ENCODE data around the gene TRAF2. TPM values are rescaled to one million over a fixed set of nuclear protein-coding genes. Genes with fewer than 3 reads are reported as not detected.

TRAF2 gene
- total RNA-seq, 4 donors from 2014 or later = 5.0 to 10.8 (median 10.6) TPM

DNA sequence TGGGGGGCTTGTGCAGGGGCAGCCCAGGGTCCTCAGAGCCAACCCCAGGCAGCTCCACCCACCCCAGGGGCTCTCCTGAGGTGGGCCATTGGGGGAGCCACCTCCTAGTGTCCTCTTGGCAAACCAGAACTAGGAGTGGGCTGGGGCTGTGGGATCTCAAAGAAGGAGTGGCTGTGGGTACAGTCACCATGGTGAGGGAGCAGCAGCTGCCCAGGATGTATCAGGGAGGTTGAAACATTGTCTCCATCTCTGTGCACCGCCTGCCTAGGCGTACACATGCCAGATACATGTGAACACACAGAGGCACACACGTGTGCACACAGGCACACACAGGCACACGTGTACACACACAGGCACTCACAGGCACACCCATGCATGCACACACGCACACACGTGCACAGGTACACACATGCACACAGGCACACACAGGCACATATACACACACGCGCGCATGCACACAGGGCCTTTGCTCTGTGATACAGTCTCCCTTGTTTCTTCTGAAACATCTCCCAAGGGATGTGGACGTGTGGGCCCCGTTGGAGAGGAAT, 76.5 kb downstream of the TRAF2 start:
- peaks cover 0 to 80% (median 24%) of the 10 kb centered on the region in 4 donors for H3K4me1 ChIP-seq
- TF ChIP-seq POLR2A (IDR thresholded peaks at IDR 0.05) = no peak
- no peak for TF ChIP-seq EP300 (IDR thresholded peaks at IDR 0.05)
- no peak for TF ChIP-seq CTCF (IDR thresholded peaks at IDR 0.05)
- WGBS, 2 donors = 70 to 83% methylated on average over 11 of the region's 11 CpGs
- peak overlapping the region in 2 of 4 donors; percentile 50 to 88 for H3K27ac ChIP-seq
- no peaks in the 10 kb centered on the region for H3K36me3 ChIP-seq
- no peaks in the 10 kb centered on the region for H3K27me3 ChIP-seq
- no peak overlapping the region for H3K4me3 ChIP-seq
- no peaks in the 10 kb centered on the region for H3K9me3 ChIP-seq
- no peak for DNase-seq (ENCODE audit: low spot score in 2 of 2)

- TF ChIP-seq CTCF (IDR thresholded peaks at IDR 0.05) (no peak), POLR2A (IDR thresholded peaks at IDR 0.05) (no peak), EP300 (IDR thresholded peaks at IDR 0.05) (no peak)
- DNase-seq (ENCODE audit: low spot score in 2 of 2) = no peak
- H3K9me3 ChIP-seq = no peaks in the 10 kb centered on the region
- H3K4me1 ChIP-seq = peaks cover 0 to 76% (median 24%) of the 10 kb centered on the region in 4 donors
- WGBS, 2 donors = 66 to 73% methylated on average over 11 to 13 of the region's 15 CpGs
- H3K4me3 ChIP-seq = no peak overlapping the region
- H3K36me3 ChIP-seq = no peaks in the 10 kb centered on the region
- peak overlapping the region; percentile 36 to 88 (median 48) for H3K27ac ChIP-seq
- H3K27me3 ChIP-seq = no peaks in the 10 kb centered on the region
These were observed 77.0 kb downstream of the TRAF2 start for GRCh38 chr9:136963341-136963740.

DNA sequence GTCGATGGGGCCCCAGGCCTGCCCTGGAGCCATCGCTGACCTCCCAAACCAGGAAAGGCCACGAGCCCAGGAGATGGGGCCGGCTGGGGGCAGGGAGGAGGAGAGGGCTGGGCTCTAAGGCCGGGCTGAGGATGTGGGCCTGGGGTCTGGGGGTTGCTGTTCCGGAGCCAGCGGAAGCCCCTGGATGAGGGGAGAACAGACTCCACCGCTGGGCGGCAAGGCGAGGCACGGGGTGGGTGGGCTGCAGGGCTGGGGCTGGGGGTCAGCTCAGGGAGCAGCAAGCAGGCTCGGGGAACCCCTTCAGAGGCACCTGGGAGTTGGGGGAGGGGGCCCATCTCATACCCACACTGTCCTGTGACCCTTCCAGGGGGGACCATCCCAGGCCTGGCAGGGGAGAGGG, 77.4 kb downstream of the TRAF2 start:
- 67 to 72% methylated on average over 3 to 12 of the region's 12 CpGs for WGBS, 2 donors
- H3K9me3 ChIP-seq = no peaks in the 10 kb centered on the region
- no peaks in the 10 kb centered on the region for H3K27me3 ChIP-seq
- no peak for DNase-seq (ENCODE audit: low spot score in 2 of 2)
- H3K4me3 ChIP-seq = no peak overlapping the region
- H3K36me3 ChIP-seq = no peaks in the 10 kb centered on the region
- TF ChIP-seq EP300 (IDR thresholded peaks at IDR 0.05) (no peak), CTCF (IDR thresholded peaks at IDR 0.05) (no peak), POLR2A (IDR thresholded peaks at IDR 0.05) (no peak)
- peaks cover 0 to 73% (median 24%) of the 10 kb centered on the region in 4 donors for H3K4me1 ChIP-seq
- peak overlapping the region; percentile 36 to 88 (median 48) for H3K27ac ChIP-seq

GRCh38 chr9:136964171-136964689, 77.9 kb downstream of the TRAF2 start:
- no peak for DNase-seq (ENCODE audit: low spot score in 2 of 2)
- Histone ChIP-seq H3K36me3 (no peaks in the 10 kb centered on the region), H3K9me3 (no peaks in the 10 kb centered on the region), H3K27me3 (no peaks in the 10 kb centered on the region), H3K27ac (peak overlapping the region; percentile 36 to 88 (median 48)), H3K4me3 (no peak overlapping the region), H3K4me1 (peaks cover 0 to 73% (median 21%) of the 10 kb centered on the region in 4 donors)
- TF ChIP-seq CTCF (IDR thresholded peaks at IDR 0.05) (no peak), POLR2A (IDR thresholded peaks at IDR 0.05) (no peak), EP300 (IDR thresholded peaks at IDR 0.05) (no peak)
- WGBS, 2 donors = 38 to 69% methylated on average over 8 to 21 of the region's 22 CpGs

GRCh38 chr9:136964833-136965422, 78.6 kb downstream of the TRAF2 start:
- H3K27me3 ChIP-seq = no peaks in the 10 kb centered on the region

More at GRCh38 chr9:136964833-136965422, 78.6 kb downstream of the TRAF2 start:
- no peaks in the 10 kb centered on the region for H3K36me3 ChIP-seq
- H3K27ac ChIP-seq = peak overlapping the region in 3 of 4 donors; percentile 36 to 88 (median 42)
- WGBS, 2 donors = 80 to 84% methylated on average over 26 of the region's 26 CpGs
- H3K4me1 ChIP-seq = peaks cover 0 to 73% (median 15%) of the 10 kb centered on the region in 4 donors
- no peak overlapping the region for H3K4me3 ChIP-seq
- TF ChIP-seq POLR2A (IDR thresholded peaks at IDR 0.05) (no peak), EP300 (IDR thresholded peaks at IDR 0.05) (no peak), CTCF (IDR thresholded peaks at IDR 0.05) (no peak)
- no peaks in the 10 kb centered on the region for H3K9me3 ChIP-seq
- no peak for DNase-seq (ENCODE audit: low spot score in 2 of 2)

Measured in tibial nerve (tissue), 4 donors.